Activated naive CD8-positive, alpha-beta T cell (primary cell): ENCODE results near the gene APOBEC3F.
"Not testable (repeated sequence)": the region's sequence is repeated elsewhere in the genome, so short reads cannot be mapped to it uniquely, and the experiment has no call there.

Experiments
- H3K27ac Mint-ChIP-seq: one replicate; pipeline ENCODE4 v1.8.0; 2021; ENCODE audit warnings: mixed read lengths
- H3K27me3 Mint-ChIP-seq: one replicate; pipeline ENCODE4 v1.8.0; 2021; ENCODE audit warnings: mixed read lengths
- H3K36me3 Mint-ChIP-seq: one replicate; pipeline ENCODE4 v1.8.0; 2021; ENCODE audit warnings: mixed read lengths
- H3K4me1 Mint-ChIP-seq: one replicate; pipeline ENCODE4 v1.8.0; 2021; ENCODE audit warnings: low read depth, mixed read lengths
- H3K4me3 Mint-ChIP-seq: one replicate; pipeline ENCODE4 v1.8.0; 2021; ENCODE audit warnings: mild to moderate bottlenecking, mixed read lengths
- H3K9me3 Mint-ChIP-seq: one replicate; pipeline ENCODE4 v1.8.0; 2021; ENCODE audit warnings: low read depth, mixed read lengths

The APOBEC3F gene

GRCh38 chr22:39077026-39077840, 36.6 kb downstream of the APOBEC3F start, which contains the start of gene APOBEC3G:
TSS of gene APOBEC3G (plus strand) at chr22:39077275. CDS start at chr22:39077362, 87 bp downstream.
- H3K36me3 Mint-ChIP-seq, H3K27me3 Mint-ChIP-seq, H3K9me3 Mint-ChIP-seq: not testable (repeated sequence)
- Mint-ChIP-seq H3K4me1 (peaks cover 43% of the 10 kb centered on the region), H3K27ac (peak within 1 kb of the TSS; percentile 89), H3K4me3 (peak within 1 kb of the TSS; percentile 90)

GRCh38 chr22:39077912-39078311, 37.2 kb downstream of the APOBEC3F start:
- Mint-ChIP-seq H3K4me1 (peaks cover 44% of the 10 kb centered on the region), H3K4me3 (peak overlapping the region; percentile 90), H3K27ac (peak overlapping the region; percentile 89)
- not testable (repeated sequence) for H3K36me3 Mint-ChIP-seq, H3K9me3 Mint-ChIP-seq, H3K27me3 Mint-ChIP-seq

- peak overlapping the region; percentile 89 for H3K27ac Mint-ChIP-seq
- H3K4me1 Mint-ChIP-seq: peaks cover 45% of the 10 kb centered on the region
- H3K9me3 Mint-ChIP-seq: no peaks in the 10 kb centered on the region
- H3K36me3 Mint-ChIP-seq: no peaks in the 10 kb centered on the region
- H3K27me3 Mint-ChIP-seq: no peaks in the 10 kb centered on the region
- H3K4me3 Mint-ChIP-seq: peak overlapping the region; percentile 90
Observed at GRCh38 chr22:39078329-39078728, 37.7 kb downstream of the APOBEC3F start.

- H3K4me1 Mint-ChIP-seq: peaks cover 41% of the 10 kb centered on the region
- not testable (repeated sequence) for H3K27me3 Mint-ChIP-seq, H3K36me3 Mint-ChIP-seq, H3K27ac Mint-ChIP-seq, H3K9me3 Mint-ChIP-seq
- H3K4me3 Mint-ChIP-seq: peak overlapping the region; percentile 90
Observed at GRCh38 chr22:39079054-39079637, 38.5 kb downstream of the APOBEC3F start.

- peaks cover 41% of the 10 kb centered on the region for H3K4me1 Mint-ChIP-seq
- H3K9me3 Mint-ChIP-seq: no peaks in the 10 kb centered on the region
- H3K4me3 Mint-ChIP-seq: no peak overlapping the region
- peak overlapping the region; percentile 41 for H3K27ac Mint-ChIP-seq
- no peaks in the 10 kb centered on the region for H3K36me3 Mint-ChIP-seq
- no peaks in the 10 kb centered on the region for H3K27me3 Mint-ChIP-seq
Observed at GRCh38 chr22:39080052-39080762, 39.5 kb downstream of the APOBEC3F start.

GRCh38 chr22:39081016-39081415, 40.4 kb downstream of the APOBEC3F start:
- no peaks in the 10 kb centered on the region for H3K9me3 Mint-ChIP-seq
- peak overlapping the region; percentile 20 for H3K4me3 Mint-ChIP-seq
- no peaks in the 10 kb centered on the region for H3K27me3 Mint-ChIP-seq
- H3K36me3 Mint-ChIP-seq: no peaks in the 10 kb centered on the region
- peak overlapping the region; percentile 68 for H3K27ac Mint-ChIP-seq
- peaks cover 35% of the 10 kb centered on the region for H3K4me1 Mint-ChIP-seq

- H3K27me3 Mint-ChIP-seq: no peaks in the 10 kb centered on the region
- peaks cover 30% of the 10 kb centered on the region for H3K4me1 Mint-ChIP-seq
- H3K27ac Mint-ChIP-seq: peak overlapping the region; percentile 68
- H3K36me3 Mint-ChIP-seq: no peaks in the 10 kb centered on the region
- no peaks in the 10 kb centered on the region for H3K9me3 Mint-ChIP-seq
- H3K4me3 Mint-ChIP-seq: no peak overlapping the region
Observed at GRCh38 chr22:39081598-39081997, 40.9 kb downstream of the APOBEC3F start.

GRCh38 chr22:39083212-39084165, 42.8 kb downstream of the APOBEC3F start:
- Mint-ChIP-seq H3K9me3 (no peaks in the 10 kb centered on the region), H3K4me1 (peaks cover 29% of the 10 kb centered on the region), H3K27ac (no peak overlapping the region), H3K27me3 (no peaks in the 10 kb centered on the region), H3K4me3 (no peak overlapping the region), H3K36me3 (no peaks in the 10 kb centered on the region)

- no peak overlapping the region for H3K27ac Mint-ChIP-seq
- peaks cover 33% of the 10 kb centered on the region for H3K4me1 Mint-ChIP-seq
- H3K36me3 Mint-ChIP-seq: no peaks in the 10 kb centered on the region
- no peak overlapping the region for H3K4me3 Mint-ChIP-seq
- no peaks in the 10 kb centered on the region for H3K27me3 Mint-ChIP-seq
- no peaks in the 10 kb centered on the region for H3K9me3 Mint-ChIP-seq
Observed at GRCh38 chr22:39084666-39085065, 44.0 kb downstream of the APOBEC3F start.

- no peaks in the 10 kb centered on the region for H3K9me3 Mint-ChIP-seq
- H3K4me3 Mint-ChIP-seq: no peak overlapping the region
- no peaks in the 10 kb centered on the region for H3K36me3 Mint-ChIP-seq
- H3K27ac Mint-ChIP-seq: peak overlapping the region; percentile 79
- H3K4me1 Mint-ChIP-seq: peaks cover 44% of the 10 kb centered on the region
- no peaks in the 10 kb centered on the region for H3K27me3 Mint-ChIP-seq
Observed at GRCh38 chr22:39087098-39087497, 46.4 kb downstream of the APOBEC3F start.

- Mint-ChIP-seq H3K27me3 (no peaks in the 10 kb centered on the region), H3K36me3 (no peaks in the 10 kb centered on the region), H3K4me1 (peaks cover 50% of the 10 kb centered on the region), H3K9me3 (no peaks in the 10 kb centered on the region), H3K4me3 (no peak overlapping the region), H3K27ac (peak overlapping the region; percentile 79)
Observed at GRCh38 chr22:39087881-39088684, 47.4 kb downstream of the APOBEC3F start.

- Mint-ChIP-seq H3K4me1 (peaks cover 54% of the 10 kb centered on the region), H3K27me3 (no peaks in the 10 kb centered on the region), H3K36me3 (no peaks in the 10 kb centered on the region), H3K9me3 (no peaks in the 10 kb centered on the region), H3K4me3 (no peak overlapping the region), H3K27ac (peak overlapping the region; percentile 46)
Observed at GRCh38 chr22:39088685-39089032, 48.0 kb downstream of the APOBEC3F start.

- H3K36me3 Mint-ChIP-seq: no peaks in the 10 kb centered on the region
- H3K4me1 Mint-ChIP-seq: peaks cover 63% of the 10 kb centered on the region
- peak overlapping the region; percentile 92 for H3K27ac Mint-ChIP-seq
Observed at GRCh38 chr22:39089928-39090327, 49.3 kb downstream of the APOBEC3F start.

More at GRCh38 chr22:39089928-39090327, 49.3 kb downstream of the APOBEC3F start:
- no peaks in the 10 kb centered on the region for H3K27me3 Mint-ChIP-seq
- H3K4me3 Mint-ChIP-seq: peak overlapping the region; percentile 79
- H3K9me3 Mint-ChIP-seq: no peaks in the 10 kb centered on the region
